MM.1S (cell line): ENCODE results near the gene DACT2.

Source experiments
- DNase-seq: peaks from one replicate; pipeline ENCODE4 v3.0.0-alpha.2; 2015
- H2AFZ ChIP-seq: fragments of 300-600 bp; sonication (generic); 2 replicates; pipeline ENCODE4 v1.6.0; 2016; ENCODE audit warnings: antibody characterized with exemption, low read length
- H3F3A ChIP-seq: fragments of 300-600 bp; sonication (generic); 2 replicates; pipeline ENCODE4 v1.6.1; 2016; ENCODE audit warnings: mild to moderate bottlenecking, antibody characterized with exemption, low read length, moderate library complexity, mixed read lengths; ENCODE audit not compliant: insufficient read depth
- H3K27ac ChIP-seq: fragments of 300-600 bp; sonication (generic); 2 replicates; pipeline ENCODE4 v1.5.1; 2016; ENCODE audit warnings: mild to moderate bottlenecking, low read length
- H3K27me3 ChIP-seq: fragments of 300-600 bp; sonication (generic); replicated peaks from 2 replicates; pipeline ENCODE4 v1.6.0; 2016; ENCODE audit warnings: low read length; ENCODE audit not compliant: insufficient read depth
- H3K36me3 ChIP-seq: fragments of 300-600 bp; sonication (generic); replicated peaks from 2 replicates; pipeline ENCODE4 v1.6.1; 2016; ENCODE audit warnings: mild to moderate bottlenecking, low read length, mixed read lengths; ENCODE audit not compliant: insufficient read depth
- H3K4me1 ChIP-seq: fragments of 300-600 bp; sonication (generic); 2 replicates; pipeline ENCODE4 v1.6.1; 2016; ENCODE audit warnings: low read length, mixed read lengths
- H3K4me2 ChIP-seq: fragments of 300-600 bp; sonication (generic); 2 replicates; pipeline ENCODE4 v1.6.0; 2016; ENCODE audit warnings: low read depth, low read length
- H3K4me3 ChIP-seq: fragments of 300-600 bp; sonication (generic); 2 replicates; pipeline ENCODE4 v1.5.1; 2016; ENCODE audit warnings: low read length, mixed read lengths
- H3K79me2 ChIP-seq: fragments of 300-600 bp; sonication (generic); 2 replicates; pipeline ENCODE4 v1.6.1; 2016; ENCODE audit warnings: mixed run types, low read length, mixed read lengths
- H3K9ac ChIP-seq: fragments of 300-600 bp; sonication (generic); 2 replicates; pipeline ENCODE4 v1.6.1; 2016; ENCODE audit warnings: low read length, mixed read lengths
- H3K9me2 ChIP-seq: fragments of 300-600 bp; sonication (generic); replicated peaks from 2 replicates; pipeline ENCODE4 v1.6.1; 2016; ENCODE audit warnings: mild to moderate bottlenecking, low read length, mixed read lengths; ENCODE audit not compliant: insufficient read depth
- H3K9me3 ChIP-seq: fragments of 300-600 bp; sonication (generic); replicated peaks from 2 replicates; pipeline ENCODE4 v1.6.1; 2016; ENCODE audit warnings: mild to moderate bottlenecking, low read length, mixed read lengths; ENCODE audit not compliant: insufficient read depth
- H4K20me1 ChIP-seq: fragments of 300-600 bp; sonication (generic); 2 replicates; pipeline ENCODE4 v1.6.1; 2016; ENCODE audit warnings: mild to moderate bottlenecking, low read length, moderate library complexity, mixed read lengths; ENCODE audit not compliant: insufficient read depth
- EZH2 ChIP-seq: fragments of 300-600 bp; sonication (generic); optimal IDR thresholded peaks from 2 replicates; pipeline ENCODE3; 2017; ENCODE audit warnings: low read depth, mild to moderate bottlenecking, antibody characterized with exemption, low read length, mixed read lengths
- EZH2phosphoT487 ChIP-seq: fragments of 300-600 bp; sonication (generic); IDR thresholded peaks from 2 replicates; pipeline ENCODE4 v1.6.1; 2018; ENCODE audit warnings: antibody characterized with exemption, low read length
- TF ChIP-seq, protein P1 (sequence below): fragments of 300-600 bp; sonication (generic); IDR thresholded peaks from 2 replicates; pipeline ENCODE4 v1.5.1; 2016; ENCODE audit warnings: antibody characterized with exemption, low read length, mixed read lengths

DACT2 gene

GRCh38 chr6:168333039-168333438 lies 13.5 kb upstream of the DACT2 start:
- TF ChIP-seq, protein P1, sequence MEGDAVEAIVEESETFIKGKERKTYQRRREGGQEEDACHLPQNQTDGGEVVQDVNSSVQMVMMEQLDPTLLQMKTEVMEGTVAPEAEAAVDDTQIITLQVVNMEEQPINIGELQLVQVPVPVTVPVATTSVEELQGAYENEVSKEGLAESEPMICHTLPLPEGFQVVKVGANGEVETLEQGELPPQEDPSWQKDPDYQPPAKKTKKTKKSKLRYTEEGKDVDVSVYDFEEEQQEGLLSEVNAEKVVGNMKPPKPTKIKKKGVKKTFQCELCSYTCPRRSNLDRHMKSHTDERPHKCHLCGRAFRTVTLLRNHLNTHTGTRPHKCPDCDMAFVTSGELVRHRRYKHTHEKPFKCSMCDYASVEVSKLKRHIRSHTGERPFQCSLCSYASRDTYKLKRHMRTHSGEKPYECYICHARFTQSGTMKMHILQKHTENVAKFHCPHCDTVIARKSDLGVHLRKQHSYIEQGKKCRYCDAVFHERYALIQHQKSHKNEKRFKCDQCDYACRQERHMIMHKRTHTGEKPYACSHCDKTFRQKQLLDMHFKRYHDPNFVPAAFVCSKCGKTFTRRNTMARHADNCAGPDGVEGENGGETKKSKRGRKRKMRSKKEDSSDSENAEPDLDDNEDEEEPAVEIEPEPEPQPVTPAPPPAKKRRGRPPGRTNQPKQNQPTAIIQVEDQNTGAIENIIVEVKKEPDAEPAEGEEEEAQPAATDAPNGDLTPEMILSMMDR = no peak
- TF ChIP-seq EZH2 (no peak), EZH2phosphoT487 (no peak)
- H3K9ac ChIP-seq = no peak overlapping the region
- no peak for DNase-seq
- no peaks in the 10 kb centered on the region for H4K20me1 ChIP-seq
- H3K27me3 ChIP-seq = no peaks in the 10 kb centered on the region
- H3K27ac ChIP-seq = no peak overlapping the region
- no peak overlapping the region for H3K4me2 ChIP-seq
- no peaks in the 10 kb centered on the region for H3F3A ChIP-seq
- no peaks in the 10 kb centered on the region for H3K79me2 ChIP-seq
- H3K4me3 ChIP-seq = no peak overlapping the region
- no peaks in the 10 kb centered on the region for H3K4me1 ChIP-seq
- H3K9me3 ChIP-seq = no peaks in the 10 kb centered on the region
- H3K36me3 ChIP-seq = no peaks in the 10 kb centered on the region
- no peaks in the 10 kb centered on the region for H3K9me2 ChIP-seq
- H2AFZ ChIP-seq = no peak overlapping the region

- DNase-seq = no peak
- H4K20me1 ChIP-seq = no peaks in the 10 kb centered on the region
- H3K79me2 ChIP-seq = no peaks in the 10 kb centered on the region
- H3K4me2 ChIP-seq = no peak overlapping the region
- no peaks in the 10 kb centered on the region for H3F3A ChIP-seq
- H3K9me2 ChIP-seq = no peaks in the 10 kb centered on the region
- no peaks in the 10 kb centered on the region for H3K4me1 ChIP-seq
- H3K4me3 ChIP-seq = no peak overlapping the region
- no peaks in the 10 kb centered on the region for H3K36me3 ChIP-seq
- no peak overlapping the region for H2AFZ ChIP-seq
- H3K27ac ChIP-seq = no peak overlapping the region
- no peaks in the 10 kb centered on the region for H3K9me3 ChIP-seq
- no peaks in the 10 kb centered on the region for H3K27me3 ChIP-seq
- H3K9ac ChIP-seq = no peak overlapping the region
- TF ChIP-seq, protein P1 = no peak
- TF ChIP-seq EZH2phosphoT487 = no peak
- no peak for TF ChIP-seq EZH2
These were observed 12.4 kb upstream of the DACT2 start for GRCh38 chr6:168332020-168332419.

DNA sequence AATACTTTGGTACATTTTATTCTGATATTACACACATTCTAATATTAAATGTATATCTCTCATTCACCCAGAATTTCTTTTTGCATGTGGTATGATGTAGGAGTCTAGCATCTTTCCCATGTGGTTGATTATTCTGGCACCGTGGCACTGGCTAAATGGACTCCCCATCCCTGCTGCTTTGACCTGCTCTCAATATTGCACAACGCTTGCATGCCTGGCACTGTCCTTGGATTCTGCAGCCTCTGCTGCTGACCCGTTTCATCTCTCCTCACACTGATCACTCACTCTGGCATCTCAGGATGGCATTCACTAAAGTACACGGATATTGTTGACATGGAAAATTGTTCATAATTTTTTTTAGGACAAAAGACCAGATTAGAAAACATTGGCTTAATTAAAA lies 11.5 kb upstream of the DACT2 start:
- Histone ChIP-seq H3K27me3 (no peaks in the 10 kb centered on the region), H3F3A (no peaks in the 10 kb centered on the region), H4K20me1 (no peaks in the 10 kb centered on the region), H3K79me2 (no peaks in the 10 kb centered on the region), H3K4me2 (no peak overlapping the region), H3K4me3 (no peak overlapping the region), H3K9me3 (no peaks in the 10 kb centered on the region), H3K27ac (no peak overlapping the region), H3K36me3 (no peaks in the 10 kb centered on the region), H3K9me2 (no peaks in the 10 kb centered on the region), H3K9ac (no peak overlapping the region), H2AFZ (no peak overlapping the region), H3K4me1 (no peaks in the 10 kb centered on the region)
- TF ChIP-seq, protein P1 = no peak
- TF ChIP-seq EZH2phosphoT487 (no peak), EZH2 (no peak)
- DNase-seq = no peak
